Activated CD4-positive, alpha-beta T cell treated with anti-CD3 and anti-CD28 coated beads, Interleukin-10, Interleukin-2, amounts not matched to agents 100 ng/mL and 50 ng/mL, durations not matched to agents 16 hours and 8 hours (primary cell): Measurements from ENCODE around the gene CREBL2.
"Not testable (repeated sequence)": the region's sequence is repeated elsewhere in the genome, so short reads cannot be mapped to it uniquely, and the experiment has no call there.

ENCODE experiments used
- DNase-seq: peaks from one replicate; pipeline ENCODE4 v3.0.0-alpha.2; 2020

Gene CREBL2

DNA sequence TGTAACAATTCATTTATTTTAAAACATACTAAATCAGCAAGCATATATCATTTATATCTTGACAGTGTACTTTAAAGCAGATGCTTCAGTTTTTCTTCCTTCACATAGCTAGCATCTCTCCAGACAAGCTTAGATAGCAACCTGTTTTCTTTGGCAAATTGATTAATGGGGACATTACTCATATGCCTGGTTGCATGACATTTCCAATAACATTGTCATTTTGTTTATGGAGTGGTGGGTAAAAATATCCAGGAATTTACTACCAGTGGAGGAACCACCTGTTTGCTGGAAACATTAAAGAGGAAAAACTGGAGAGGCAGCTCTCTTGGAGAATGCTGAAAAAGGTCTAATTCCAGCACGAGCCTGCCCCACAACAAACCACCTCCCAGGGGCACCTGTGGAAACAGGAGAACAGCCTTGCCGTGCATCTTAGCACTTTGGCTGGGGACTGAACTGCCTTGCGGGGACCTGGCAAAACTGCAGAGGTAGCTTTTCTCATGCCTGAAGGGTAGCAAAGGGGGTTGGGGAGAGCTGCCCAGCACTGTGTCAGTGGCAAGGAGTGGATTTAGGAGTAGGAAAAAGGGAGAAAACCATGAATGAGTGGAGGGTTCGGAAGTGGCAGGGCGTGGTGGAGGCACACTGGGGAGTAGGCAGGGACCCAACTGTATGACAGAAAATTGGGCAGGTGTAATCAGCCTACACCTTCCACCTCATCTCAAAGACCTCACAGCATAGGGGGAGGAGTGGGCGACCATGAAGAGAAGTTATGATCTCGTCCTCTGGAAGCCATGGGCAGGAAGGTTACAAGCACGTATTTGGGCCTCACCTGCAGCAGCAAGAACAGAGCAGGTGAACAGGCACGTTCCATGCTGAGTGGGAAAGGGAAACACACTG is 11.7 kb upstream of the CREBL2 start:
- no peak for DNase-seq

DNA sequence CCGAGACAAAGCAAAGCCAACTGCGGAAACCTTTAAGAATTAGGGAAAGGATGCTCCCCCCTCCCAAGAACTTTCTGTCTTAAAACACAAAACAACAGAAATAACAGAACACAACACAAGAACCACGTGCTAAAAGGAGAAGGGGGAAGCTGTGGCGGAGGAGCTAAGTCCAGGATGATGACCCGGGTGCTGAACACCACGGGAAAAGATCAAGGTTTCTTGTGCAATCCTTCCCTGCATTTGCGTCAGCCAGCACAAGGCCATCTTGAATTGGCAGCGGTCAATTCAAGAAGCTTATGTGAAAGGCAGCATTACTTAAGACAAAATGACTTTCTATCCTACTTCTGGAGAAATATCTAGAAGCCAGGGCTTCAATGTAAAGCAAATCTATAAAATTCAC is 11.0 kb upstream of the CREBL2 start:
- no peak for DNase-seq

DNA sequence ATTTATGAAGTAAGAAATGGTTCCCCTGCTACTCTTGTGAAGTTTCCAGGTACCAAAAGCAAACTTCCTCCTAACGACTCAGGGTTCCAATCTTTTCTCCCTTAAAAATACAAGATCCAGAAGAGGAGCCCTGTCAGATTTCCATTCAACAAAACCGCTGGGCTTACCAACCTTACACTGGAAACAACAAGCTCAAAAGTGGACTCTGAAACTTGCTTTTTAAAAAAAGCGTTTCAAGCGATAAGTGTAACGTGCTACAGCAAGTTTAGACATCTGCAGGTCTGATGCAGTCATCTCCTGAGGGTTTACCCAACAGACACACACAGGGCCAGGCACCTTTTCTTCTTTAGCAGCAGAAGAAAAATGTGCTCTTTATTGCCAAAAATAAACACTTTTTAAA is 6.9 kb upstream of the CREBL2 start:
- no peak for DNase-seq

DNA sequence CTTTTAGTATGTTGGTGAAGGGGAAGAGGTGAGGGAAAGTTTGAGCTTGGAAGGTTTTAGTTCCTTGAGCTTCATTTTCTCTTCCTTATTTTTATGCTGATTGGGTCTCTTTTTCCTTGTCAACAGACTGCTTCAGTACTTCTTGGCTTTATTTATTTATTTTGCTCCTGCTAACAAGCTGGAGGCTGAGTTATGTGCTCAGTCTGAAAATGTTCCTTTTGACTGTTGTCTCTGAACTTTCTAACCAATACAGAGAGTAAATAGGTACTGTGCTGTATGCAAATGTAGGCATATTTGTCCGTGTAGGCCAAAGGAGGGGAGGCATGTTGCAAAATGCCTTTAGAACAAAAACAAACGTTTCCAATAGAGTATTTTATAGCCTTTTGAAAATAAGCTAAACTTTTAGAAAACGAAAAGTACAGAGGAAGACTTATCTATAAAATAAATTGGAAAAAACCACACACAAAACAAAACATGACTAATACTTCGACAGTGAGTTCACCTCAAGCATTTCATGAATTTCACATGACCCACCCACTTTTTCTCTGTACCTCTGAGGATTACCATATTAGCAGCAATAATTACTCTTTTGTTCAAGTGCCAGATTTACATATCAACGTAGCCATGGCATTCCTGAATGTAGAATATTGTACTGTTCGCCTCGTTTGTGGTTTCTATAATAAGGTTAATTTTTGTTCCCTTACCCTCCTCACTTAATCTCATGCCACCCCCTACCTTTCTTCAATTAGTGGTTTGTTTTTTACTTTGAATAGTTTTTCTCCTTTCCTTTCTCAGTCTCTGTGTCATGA is 4.7 kb upstream of the CREBL2 start:
- DNase-seq = peak; percentile 63

DNA sequence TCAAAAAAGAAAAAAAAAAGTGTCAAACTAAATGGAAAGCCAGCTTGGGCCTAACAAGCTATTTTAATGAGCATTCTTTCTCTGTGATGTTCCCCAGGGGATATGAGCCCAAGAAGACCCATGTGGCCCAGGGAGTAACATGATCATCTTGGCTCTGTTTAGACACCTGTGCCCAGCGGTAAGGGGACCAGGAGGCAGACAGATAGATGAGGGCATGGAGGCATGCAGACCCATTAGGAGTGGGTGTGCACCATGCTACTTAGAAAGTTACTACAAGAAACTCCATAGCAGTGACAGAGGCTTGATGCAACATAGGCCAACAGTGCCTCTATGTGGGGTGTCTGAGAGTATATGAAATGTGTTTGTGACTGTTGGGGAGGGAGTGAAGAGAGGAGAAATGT is 3.1 kb upstream of the CREBL2 start:
- peak; percentile 48 for DNase-seq

DNA sequence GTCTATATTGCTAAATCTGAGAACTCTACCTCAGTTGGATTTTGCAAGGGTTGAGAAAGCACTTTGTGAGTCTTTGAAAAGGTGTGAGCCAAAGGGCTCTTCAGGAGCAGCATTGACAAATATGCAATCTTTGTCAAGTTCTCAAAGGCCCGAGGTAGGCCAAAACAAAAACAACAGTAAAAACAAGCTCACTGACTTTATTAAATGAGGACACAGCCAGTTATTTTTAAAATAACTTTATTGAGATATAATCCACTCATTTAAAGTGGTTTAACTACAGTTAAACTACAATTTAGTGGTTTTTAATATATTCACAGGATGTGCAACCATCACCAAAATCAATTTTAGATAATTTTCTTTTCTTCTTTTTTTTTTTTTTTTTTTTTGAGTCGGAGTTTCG is 2.0 kb upstream of the CREBL2 start:
- no peak for DNase-seq

DNA sequence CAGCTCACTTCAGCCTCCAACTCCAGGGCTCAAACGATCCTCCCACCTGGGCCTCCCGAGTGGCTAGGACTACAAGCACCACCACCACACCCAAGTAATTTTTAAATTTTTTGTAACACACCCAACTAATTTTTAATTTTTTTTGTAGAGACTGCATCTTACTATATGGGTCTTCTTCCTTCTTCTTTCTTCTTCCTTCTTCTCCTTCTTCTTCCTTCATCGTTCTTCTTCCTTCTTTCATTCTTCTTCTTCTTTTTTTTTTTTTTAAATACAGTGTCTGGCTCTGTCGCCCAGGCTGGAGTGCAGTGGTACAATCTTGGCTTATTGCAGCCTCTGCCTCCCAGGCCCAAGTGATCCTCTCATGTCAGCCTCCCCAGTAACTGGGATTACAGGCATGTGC is 965 bp upstream of the CREBL2 start:
- no peak for DNase-seq

DNA sequence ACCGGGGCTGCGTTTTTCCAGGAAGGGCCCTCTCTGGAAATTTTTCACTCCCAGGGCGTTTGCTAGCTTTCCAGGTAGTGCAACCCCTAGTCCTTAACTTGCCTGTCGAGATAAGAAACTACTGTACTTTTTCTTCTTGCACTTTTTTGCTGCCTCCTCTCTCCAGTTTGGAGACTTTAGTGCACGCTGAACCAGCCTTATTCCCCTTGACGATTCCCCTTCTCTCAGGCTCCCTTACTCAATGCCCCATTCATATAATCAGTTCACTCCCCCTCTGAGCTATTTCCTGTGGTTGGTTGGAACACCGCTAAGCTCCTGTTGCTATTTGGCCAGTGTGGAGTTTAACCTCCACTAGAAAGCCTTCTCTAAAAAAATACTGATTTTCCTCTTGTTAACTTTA is 682 bp downstream of the CREBL2 start:
- DNase-seq = peak; percentile 61

DNA sequence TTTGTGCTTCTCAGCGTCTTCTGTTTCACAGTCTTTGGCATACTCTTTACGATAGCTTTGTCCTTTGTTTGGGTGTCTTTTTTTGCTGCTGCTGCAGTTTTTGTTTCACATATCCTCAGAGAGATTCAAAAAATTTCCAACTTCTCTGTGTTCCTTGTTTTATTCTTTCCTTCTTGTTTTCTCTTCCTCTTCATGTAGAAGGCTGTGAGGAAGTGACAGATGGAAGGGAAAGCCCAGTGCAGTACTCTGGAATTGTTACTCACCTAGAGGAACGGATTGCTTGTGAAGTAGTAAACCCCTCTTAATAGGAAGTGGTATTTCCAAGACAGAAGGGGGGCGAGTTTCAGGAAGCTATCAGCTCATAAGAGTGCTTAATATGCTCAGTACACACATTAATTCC is 1.7 kb downstream of the CREBL2 start:
- peak; percentile 5 for DNase-seq

DNA sequence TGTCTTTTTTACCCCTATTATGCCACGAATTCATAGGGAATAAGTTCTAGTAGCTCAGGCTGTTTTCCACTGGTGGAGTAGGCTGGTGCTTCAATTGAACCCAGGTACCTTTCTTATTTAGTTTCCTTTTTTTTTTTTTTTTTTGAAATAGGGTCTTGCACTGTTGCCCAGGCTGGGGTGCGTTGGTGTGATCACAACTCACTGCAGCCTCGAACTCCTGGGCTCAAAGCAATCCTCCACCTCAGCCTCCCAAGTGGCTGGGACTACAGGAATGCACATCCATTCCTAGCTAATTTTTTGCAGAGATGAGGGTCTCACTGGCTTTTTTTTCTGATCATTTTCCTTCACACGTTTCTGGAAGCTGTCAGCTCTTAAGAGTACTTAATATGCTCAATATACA is 2.7 kb downstream of the CREBL2 start:
- no peak for DNase-seq

DNA sequence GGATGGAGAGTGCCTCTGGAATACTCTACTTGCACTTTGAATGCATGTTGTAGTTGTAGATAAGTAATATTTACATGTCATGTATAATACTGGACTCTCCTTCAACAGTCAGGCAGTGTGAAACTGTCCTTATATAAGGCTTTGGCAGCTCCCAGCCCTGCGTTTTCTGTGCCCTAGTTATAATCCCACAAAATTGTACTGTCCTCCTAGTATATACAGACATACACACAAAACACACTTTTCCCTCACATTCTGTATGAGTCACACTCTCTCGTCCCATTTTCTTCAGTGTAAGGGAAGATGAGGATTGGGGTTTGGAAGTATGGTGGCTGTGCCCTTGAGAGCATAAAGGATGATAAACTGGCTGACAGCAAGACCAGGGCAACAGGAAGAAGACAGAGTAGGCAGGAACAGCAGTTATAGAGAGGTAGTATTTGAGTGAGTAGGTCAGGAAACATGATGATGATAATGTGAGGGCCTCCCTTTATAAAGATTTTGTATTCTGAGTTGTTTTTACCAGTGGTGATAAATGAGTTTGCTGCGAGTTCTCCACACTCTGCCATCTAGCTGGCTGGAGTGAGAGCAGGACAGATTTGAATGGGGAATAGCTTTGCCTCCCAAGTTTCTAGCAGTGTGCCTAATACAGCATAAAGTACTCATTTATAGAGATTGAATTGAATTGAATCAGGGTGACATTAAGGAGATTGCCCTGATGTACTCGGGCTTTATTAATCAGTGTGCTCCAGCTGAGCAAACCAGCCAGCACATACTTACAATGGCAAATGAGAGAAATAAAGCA is 5.0 kb downstream of the CREBL2 start:
- DNase-seq = peak; percentile 13

DNA sequence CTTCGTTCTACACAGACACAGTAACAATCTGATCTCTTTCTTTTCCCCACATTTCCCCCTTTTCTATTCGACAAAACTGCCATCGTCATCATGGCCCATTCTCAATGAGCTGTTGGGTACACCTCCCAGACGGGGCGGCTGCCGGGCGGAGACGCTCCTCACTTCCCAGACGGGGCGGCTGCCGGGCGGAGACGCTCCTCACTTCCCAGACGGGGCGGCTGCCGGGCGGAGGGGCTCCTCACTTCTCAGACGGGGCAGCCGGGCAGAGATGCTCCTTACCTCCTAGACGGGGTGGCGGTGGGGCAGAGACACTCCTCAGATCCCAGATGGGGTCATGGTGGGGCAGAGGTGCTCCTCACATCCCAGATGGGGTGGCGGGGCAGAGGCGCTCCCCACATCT is 6.4 kb downstream of the CREBL2 start:
- DNase-seq = not testable (repeated sequence)

DNA sequence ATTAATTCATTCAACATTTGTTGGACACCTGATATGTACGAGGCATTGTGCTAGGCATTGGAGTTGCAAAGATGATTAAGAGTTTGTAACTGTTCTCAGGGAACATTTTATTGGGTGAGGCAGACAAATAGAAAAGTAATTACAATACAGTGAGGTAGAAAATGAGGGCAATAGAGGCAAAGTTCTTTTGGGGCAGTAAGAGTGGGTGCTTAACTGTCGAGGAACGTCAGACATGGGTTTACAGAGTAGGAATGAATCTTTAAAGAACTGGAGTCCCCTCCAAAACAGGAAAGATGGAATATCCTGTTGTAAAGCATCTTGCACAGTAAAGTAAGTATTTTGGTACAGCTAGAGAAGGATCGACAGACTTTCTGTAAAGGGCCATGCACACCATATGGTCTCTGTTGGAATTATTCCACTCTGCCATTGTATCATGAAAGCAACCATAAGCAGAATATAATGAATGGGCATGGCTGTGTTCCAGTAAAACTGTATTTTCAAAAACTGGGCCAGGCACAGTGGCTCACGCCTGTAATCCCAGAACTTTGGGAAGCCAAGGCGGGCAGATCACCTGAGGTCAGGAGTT is 9.1 kb downstream of the CREBL2 start:
- no peak for DNase-seq

DNA sequence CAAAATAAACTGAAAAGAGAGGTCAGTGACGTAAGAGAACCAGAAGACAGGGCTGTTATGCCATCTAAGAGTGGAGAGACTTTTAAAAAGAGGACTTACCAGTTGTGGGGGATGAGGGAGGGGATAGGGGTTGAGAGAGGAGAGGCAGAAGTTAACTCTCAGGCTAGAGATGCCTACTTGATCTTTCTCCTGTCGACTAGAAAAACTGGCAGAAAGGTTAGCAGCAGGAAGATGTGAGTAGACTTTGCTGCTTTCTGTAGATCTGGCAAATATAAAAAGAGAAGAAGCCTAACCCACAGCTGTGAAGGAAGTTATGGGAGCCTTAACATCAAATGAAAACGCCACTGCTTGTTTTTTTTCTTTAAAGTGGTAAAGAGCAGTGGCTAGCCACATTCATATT is 10.7 kb downstream of the CREBL2 start:
- no peak for DNase-seq

DNA sequence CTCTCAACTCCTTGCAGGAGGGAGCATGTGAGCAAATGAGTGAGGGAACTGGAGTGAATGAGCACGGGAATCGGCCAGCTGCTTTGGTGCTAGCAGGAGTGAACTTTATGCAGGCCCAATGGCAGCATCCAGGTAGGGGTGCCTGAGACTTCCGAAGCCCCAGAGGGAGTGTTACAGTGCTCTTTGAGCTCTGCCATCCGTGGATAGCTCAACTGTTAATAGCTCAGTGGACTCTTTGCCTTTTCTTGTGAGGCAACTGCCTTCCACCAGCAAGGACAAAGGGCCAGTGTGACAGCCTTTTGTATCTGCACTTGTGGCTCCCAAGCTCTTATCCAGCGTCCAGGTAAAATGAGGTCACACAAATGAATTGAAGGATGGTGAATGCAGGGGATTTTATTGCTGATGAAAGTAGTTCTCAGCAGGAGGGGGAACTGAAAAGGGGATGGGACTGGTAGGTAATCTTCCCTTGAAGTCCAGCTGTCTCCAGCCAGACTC is 12.9 kb downstream of the CREBL2 start:
- DNase-seq = no peak

DNA sequence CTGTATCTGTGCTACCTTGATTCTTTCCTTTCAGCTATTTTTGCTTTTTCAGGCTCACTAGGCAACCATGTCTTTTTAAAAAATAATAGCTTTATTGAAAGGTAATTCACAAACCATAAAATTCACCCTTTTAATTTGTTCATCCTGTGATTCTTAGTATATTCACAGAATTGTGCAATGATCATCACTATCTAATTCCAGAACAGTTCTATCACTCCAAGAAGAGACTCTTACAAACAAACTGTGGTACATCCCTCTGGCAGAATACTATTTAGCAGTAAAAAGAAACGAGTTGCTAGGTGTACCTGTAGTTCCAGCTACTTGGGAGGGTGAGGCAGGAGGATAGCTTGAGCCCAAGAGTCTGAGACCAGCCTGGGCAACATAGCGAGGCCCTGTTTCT is 14.8 kb downstream of the CREBL2 start:
- DNase-seq = no peak

DNA sequence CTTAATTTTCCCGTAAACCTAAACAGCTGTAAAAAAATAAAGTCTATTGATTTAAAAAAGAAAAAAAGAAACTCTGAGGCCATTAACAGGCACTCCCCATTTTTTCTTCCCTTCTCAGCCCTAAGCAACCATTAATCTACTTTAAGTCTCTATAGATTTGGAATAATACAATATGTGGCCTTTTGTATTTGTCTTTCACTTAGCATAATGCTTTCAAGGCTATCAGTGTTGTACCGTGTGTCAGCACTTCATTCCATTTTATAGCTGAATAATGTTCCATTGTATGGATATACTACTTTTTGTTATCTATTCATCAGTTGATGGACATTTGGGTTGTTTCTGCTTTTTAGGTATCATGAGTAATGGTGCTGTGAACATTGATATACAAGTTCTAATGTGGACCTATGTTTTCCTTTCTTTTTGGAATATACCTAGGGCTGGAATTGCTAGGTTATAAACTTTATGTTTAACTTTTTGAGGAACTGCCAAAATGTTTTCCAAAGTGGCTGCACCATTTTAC is 15.7 kb downstream of the CREBL2 start:
- no peak for DNase-seq

DNA sequence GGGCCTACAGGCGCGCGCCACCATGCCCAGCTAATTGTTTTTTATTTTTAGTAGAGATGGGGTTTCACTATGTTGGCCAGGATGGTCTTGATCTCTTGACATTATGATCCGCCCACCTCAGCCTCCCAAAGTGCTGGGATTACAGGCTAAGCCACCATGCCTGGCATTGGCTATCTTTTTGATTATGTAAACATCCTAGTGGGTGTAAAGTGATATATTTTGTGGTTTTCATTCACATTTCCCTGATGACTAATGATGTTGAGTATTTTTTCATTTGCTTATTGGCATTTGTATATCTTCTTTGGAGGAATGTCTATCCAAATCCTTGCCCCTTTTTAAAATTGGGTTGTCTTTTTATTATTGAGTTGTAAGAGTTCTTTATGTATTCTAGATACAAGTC is 16.3 kb downstream of the CREBL2 start:
- DNase-seq = no peak

DNA sequence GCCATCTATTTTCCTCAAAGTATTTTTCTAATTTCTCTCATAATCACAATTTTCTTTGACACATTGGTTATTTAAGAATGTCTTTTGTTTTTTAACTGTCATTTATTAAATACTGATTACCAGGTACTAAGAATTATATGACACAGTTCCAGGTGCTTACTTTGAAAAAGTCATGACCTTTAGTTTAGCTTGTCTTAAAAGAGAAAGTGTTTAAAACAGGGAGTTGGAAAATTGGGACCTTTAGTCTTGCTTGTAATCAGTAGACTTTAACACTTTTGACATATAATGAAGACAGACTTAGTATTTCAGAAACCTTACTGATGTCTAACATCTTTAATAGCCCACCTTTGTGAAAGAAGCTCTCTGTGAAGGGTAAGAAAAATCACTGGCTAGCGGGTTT is 19.2 kb downstream of the CREBL2 start:
- no peak for DNase-seq

DNA sequence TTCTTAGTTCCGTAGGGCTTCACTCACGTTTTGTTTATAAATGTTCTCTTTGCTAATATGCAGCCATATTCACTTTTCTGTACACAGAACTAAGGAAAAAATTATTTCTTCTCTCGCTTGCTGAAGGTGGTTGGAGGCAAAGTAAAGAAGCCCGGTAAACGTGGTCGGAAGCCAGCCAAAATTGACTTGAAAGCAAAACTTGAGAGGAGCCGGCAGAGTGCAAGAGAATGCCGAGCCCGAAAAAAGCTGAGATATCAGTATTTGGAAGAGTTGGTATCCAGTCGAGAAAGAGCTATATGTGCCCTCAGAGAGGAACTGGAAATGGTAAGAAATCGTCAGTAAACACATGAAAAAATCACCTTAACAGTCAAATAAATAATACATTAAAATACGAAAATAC is 24.0 kb downstream of the CREBL2 start:
- no peak for DNase-seq

DNA sequence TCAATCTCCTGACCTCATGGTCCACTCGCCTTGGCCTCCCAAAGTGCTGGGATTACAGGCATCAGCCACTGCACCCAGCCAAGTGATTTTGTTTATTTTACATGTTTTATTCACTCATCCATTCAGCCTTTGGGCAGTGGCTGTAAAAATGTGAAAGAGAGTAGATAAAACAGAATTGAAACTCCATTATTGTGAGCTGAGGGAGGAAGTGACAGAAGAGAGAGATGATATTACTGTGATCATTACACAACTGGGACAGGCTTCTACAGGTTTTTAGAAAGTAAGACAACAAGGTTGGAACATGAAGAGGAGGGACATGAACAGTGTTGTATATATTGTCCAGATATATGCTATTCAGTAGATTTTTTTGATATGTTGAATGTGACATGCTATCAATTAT is 25.0 kb downstream of the CREBL2 start:
- DNase-seq = peak; percentile 52

DNA sequence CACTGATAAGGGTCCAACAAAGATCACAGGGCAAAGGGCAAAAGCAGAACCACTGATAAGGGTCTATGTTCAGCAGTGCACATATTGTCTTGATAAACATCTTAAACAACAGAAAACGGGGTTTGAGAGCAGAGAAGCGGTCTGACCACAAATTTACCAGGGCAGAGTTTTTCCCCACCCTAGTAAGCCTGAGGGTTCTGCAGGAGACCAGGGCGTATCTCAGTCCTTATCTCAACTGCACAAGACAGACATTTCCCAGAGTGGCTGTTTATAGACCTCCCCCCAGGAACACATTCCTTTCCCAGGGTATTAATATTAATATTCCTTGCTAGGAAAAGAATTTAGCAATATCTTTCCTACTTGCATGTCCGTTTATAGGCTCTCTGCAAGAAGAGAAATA is 28.3 kb downstream of the CREBL2 start:
- not testable (repeated sequence) for DNase-seq

DNA sequence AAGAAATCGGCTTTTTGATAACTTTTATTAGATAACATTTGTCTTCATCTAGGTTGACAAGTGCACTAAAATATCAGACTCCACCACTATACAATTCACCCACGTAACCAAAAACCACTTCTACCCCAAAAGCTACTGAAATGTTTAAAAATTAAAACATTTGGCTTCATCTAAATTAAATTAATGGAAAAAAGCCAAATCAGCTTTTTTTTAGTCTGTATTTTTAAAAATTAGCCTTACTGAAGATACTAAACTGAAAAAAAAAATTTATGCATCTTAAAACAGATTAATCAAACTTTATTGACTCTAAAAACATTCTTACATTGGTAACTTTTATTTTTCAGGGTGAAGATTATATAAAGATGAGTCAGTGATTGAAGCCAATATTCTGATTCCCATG is 30.0 kb downstream of the CREBL2 start:
- no peak for DNase-seq
